Spleen (tissue), 7 donors: ENCODE results near the gene TAOK3.

Source experiments
- POLR2A ChIP-seq, 3 donors: fragments of 450-650 bp; IDR thresholded peaks; one replicate each; pipeline ENCODE4 v1.5.1; 2017; ENCODE audit warnings: antibody characterized with exemption in 3 of 3, mild to moderate bottlenecking in 1 of 3
- POLR2AphosphoS5 ChIP-seq, 3 donors: sonication (generic); formaldehyde crosslinking; IDR thresholded peaks; one replicate each; pipeline ENCODE4 v1.5.1; 2017; ENCODE audit warnings: antibody characterized with exemption in 3 of 3
- TF ChIP-seq, protein P1 (sequence below), 11 experiments: fragments of 200-600 bp in 7 of 11; fragments of 450-650 bp in 4 of 11; sonication (generic) in 4 of 11; IDR thresholded peaks in 8 of 11; conservative IDR thresholded peaks in 3 of 11; 1 replicate in 7 of 11; 2 replicates in 4 of 11; pipeline versions ENCODE4 v1.4.0 to v1.8.0; 2016 to 2021; ENCODE audit warnings: antibody characterized with exemption in 11 of 11, inconsistent platforms in 4 of 11, mild to moderate bottlenecking in 1 of 11
- donor health status: DM: no; HTN: no; CAD: no; lungs with moderate emphysema.
- donor health status: DM: no; HTN: no; CAD: no.
- donor health status: DM: no; HTN: no; CAD: no.

DNA sequence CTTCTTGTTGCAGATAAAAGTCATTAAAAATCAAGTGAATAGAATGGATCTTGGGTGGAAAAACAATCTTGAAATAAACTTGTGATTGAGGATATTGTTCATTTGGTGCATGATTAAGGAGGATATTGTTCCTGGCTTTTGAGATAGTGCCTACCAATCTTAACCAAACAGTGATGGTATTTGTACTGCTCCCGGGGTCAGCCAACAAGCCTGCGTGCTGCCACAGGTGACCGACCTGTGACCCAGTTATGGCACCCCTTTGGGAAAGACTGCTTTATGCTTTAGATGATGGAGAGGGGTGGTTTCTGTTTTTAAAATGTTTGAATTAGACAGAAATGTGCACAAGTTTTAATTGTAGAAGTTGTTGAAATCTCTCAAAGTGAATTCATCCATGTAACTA lies 45.2 kb upstream of the TAOK3 start:
- TF ChIP-seq, protein P1, sequence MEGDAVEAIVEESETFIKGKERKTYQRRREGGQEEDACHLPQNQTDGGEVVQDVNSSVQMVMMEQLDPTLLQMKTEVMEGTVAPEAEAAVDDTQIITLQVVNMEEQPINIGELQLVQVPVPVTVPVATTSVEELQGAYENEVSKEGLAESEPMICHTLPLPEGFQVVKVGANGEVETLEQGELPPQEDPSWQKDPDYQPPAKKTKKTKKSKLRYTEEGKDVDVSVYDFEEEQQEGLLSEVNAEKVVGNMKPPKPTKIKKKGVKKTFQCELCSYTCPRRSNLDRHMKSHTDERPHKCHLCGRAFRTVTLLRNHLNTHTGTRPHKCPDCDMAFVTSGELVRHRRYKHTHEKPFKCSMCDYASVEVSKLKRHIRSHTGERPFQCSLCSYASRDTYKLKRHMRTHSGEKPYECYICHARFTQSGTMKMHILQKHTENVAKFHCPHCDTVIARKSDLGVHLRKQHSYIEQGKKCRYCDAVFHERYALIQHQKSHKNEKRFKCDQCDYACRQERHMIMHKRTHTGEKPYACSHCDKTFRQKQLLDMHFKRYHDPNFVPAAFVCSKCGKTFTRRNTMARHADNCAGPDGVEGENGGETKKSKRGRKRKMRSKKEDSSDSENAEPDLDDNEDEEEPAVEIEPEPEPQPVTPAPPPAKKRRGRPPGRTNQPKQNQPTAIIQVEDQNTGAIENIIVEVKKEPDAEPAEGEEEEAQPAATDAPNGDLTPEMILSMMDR (IDR thresholded peaks at IDR 0.05 in 8 of 11, conservative IDR thresholded peaks at IDR 0.05 in 3 of 11), result no peak
- TF ChIP-seq POLR2AphosphoS5 (IDR thresholded peaks at IDR 0.05), result no peak
- no peak for TF ChIP-seq POLR2A (IDR thresholded peaks at IDR 0.05)
